GM18508 (cell line): ENCODE data around the gene FTHL17.

ENCODE experiments used
- ATAC-seq: cut with Tn5 transposase; IDR thresholded peaks from one replicate; pipeline ENCODE4 v1.9.1; 2021; ENCODE audit warnings: moderate number of reproducible peaks; ENCODE audit not compliant: insufficient read depth, unreplicated experiment

Gene FTHL17

DNA sequence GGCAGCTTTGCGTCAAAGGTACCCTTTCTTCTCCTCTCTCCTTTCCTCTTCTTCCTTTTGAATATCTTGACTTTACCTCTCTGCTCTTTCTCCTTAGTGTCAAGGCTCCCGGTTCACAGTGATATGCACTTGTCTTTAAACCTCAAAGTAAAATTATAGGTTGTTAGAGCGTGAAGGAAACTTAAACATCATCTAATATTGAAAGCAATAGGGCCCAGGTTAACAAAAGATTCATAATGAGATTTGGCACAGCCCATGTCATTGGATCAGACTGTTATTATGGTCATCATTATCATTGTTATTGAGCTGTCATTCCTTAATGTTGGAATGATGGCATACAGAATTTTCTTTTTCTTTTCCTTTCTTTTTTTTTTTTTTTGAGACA lies 32.5 kb downstream of the FTHL17 start:
- no peak for ATAC-seq

DNA sequence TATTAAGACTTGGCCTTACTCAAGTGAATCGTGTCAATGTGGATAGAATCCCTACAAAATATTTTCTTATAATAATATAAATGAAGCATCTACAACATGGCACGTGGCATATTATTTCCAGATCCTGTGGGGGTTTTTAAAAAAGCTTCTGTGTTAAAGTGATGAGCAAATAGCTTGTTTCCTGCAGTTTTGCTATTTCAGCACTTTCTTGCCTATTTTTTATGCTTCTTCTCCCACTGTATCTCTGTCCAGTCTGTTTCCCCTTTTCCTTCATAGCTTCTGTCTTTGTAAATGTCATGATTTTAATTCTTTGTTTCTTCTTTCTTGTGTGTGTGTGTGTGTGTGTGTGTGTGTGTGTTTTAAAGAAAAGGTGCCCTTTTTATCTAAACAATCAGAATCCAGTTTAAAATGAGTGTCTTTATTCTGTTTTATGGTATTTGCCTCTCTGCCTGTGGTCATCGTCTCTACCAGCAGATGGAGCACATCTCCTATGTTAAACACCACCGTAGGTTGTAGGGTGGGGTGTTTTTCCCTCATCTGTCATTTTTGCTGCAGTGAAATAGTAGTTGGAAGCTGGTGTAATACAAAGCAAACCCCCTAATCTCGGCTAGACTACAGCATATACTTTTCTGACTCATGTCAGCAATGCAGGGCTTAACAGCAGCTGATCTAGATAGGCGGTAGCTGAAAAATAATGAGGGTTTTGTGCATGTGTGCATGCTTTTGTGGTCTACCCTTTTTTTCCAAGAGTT lies 33.1 kb downstream of the FTHL17 start:
- ATAC-seq = no peak

DNA sequence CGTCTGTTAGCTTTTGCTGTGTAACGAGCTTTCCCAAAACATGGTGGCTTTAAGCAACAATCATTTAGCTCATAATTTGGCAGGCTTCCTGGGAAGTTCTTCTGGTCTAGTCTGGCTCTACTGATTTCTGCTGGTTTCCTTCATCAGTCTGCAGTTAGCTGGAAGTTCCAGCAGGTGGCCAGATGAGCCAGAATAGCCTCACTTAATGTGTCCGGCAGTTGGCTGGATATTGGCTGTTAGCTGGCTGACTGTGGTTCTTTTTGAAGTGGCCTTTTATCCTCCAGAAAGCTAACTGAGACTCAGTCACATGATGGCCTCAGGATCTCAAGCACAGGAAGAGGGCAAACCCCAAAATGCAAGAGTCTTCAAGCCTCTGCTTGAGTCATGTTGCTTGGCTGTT lies 34.9 kb downstream of the FTHL17 start:
- ATAC-seq = peak; percentile 84

DNA sequence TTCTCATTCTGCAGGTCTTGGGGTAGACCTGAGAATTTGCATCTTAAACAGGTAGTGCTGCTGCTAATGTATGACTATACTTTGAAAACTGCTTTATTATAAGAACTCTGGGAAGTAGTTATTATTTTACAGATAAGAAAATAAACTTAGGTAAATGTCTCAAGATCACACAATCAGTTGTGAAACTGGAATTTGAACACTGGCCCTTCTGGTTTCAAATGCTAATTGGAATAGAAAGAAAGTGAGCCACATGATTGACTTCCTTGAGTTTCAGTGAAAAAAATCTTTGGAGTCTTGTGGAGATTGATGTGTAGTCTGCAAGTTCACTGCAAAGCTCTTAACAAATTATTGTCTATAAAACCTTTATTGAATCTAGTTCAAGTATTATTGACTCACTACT lies 44.5 kb downstream of the FTHL17 start:
- ATAC-seq = no peak

- no peak for ATAC-seq
Observed at GRCh38 chrX:31024866-31025265, 47.0 kb downstream of the FTHL17 start.

DNA sequence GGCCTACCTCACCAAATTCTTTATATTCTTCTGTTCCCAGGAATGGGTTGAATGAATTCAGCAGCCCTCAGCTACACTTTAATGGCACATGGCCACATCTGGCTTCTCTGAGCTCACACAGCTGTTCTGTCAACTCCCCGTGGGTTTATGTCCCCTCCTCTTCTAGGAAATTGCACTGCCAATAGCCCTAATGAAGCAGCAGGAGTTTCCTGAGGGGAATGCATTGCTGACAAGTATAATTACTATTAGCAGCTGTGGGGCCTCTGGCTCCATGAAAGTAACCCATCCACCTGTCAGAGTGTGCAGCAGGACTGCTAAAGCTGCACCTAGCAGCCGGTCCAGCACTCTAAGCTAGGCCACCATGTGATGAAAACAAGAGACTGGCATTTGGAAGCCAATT lies 50.3 kb downstream of the FTHL17 start:
- no peak for ATAC-seq
